GM04503 (cell line): ENCODE results near the gene KRT73.

Experiments used
- DNase-seq: peaks from one replicate; pipeline ENCODE4 v3.0.0-alpha.2; 2012; ENCODE audit warnings: low read depth

KRT73 gene

DNA sequence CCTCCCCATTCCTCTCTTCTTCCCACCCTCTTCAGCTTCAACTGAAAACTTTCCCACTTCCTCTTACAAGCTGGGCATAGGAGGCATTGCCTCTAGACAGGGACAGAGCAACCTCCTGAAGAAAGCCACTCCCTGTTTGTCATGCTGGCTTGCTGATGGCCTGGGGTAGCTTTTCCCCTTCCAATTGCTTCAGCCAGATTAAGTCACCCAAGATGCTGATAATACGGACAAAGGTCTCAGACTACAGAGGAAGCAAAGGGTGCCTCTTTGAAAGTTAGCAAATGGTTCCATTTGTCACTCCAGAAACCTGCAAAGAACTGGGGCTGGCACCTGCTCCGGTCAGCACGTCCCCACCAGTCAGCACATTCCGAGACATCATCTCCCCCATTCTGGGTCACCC, 27.6 kb upstream of the KRT73 start:
- no peak for DNase-seq

- DNase-seq: no peak
Measured at GRCh38 chr12:52645120-52645761, 26.9 kb upstream of the KRT73 start.

- no peak for DNase-seq
Measured at GRCh38 chr12:52644078-52644415, 25.7 kb upstream of the KRT73 start.

DNA sequence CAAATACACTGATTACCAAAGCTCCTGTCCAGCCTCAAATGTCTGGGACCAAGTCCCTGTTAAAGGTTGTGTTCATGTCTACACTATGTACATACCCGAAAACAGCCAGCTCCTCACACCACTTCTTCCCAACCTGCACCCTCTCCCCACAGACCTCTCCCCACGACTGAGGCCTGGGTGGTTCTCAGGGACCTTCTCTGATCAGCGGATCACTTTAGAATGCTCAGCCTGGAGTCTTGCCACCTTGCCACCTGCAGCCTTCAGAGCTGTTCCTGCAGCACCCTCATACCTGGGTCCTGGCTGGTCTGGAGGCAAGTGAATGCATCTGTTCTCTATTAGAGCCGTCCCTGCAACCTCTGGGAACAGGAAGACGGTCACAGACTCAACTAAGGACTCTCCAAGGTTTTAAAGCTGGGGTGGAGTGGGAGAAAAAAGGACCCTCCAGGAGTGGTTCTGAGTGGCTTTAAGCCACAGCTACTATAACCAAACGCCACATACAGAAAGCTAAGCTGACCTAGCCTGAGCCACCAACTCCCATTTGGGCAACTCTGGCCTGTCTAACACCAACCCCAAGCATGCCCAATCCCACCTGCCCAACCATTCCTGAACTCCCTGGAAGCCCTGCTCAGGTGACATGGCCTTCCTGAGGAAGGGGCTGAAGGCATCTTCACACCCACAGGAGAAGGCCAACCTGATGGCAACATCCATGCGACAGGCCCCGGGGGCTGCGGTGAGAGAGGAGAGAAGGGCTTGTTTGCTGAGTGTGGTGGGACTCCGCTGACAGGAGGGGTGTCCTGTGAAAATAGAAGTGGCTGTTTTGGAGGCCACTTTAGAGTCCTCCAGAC, 25.1 kb upstream of the KRT73 start:
- no peak for DNase-seq

DNA sequence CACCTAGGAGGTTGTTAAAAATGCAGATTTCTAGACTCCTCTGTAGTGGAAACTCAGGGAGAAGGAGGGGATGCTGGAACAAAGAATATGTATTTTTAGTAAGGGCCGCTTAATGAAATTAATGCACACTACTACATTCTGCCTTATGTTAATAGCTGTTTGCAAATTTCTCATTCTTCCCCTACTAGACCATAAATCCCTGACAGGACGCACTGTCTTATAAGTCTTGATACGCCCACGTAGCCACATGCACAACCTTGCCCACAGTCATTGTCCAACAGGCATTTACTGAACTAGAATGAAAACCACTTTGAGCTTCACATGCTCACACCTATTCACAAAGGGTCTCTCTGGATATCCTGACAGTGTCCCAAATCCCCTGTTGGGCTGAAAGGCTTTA, 23.1 kb upstream of the KRT73 start:
- DNase-seq: no peak

GRCh38 chr12:52637299-52637698, 18.9 kb upstream of the KRT73 start:
- no peak for DNase-seq

- DNase-seq: no peak
Measured at GRCh38 chr12:52636592-52637258, 18.4 kb upstream of the KRT73 start.

- no peak for DNase-seq
Measured at GRCh38 chr12:52636189-52636588, 17.8 kb upstream of the KRT73 start.

DNA sequence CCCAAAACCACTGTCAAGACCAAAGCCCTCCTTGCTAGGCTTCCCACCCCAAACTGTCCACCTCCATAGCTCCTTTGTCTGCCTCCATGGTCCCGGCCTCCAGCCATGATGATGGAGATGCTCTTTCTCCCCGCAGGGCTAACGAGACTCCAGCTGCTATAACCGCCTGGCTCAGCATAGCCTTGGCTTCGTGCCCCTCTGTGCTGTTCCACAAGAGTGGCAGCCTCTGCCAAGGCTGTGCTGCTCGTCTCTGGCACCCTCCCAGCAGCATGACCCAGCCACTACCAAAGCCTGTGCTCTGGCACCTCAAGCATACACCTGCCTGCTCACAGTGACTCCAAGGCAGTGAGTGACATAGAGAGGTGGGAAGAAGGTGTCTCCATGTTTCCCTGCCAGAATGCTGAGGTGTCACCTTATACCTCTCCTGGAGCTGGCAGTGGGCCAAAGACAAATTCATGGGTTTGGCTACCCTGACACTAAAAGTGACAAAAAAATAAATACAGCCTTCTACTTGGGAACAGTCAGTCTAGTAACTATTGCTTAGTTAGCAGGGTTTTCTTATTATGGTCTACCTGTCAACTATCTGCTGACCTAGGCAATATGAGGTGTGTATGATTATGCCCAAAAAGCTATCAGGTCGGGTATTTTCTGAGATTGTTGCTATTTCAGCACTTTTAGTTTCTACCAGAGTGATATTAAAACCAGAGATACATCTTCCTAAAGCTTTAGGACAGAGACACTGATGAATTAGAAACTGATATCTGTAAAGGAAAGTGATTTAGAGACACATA, 16.1 kb upstream of the KRT73 start:
- DNase-seq: no peak

- no peak for DNase-seq
Measured at GRCh38 chr12:52633383-52633782, 15.0 kb upstream of the KRT73 start.

- DNase-seq: no peak
Measured at GRCh38 chr12:52632656-52633055, 14.3 kb upstream of the KRT73 start.

GRCh38 chr12:52631676-52632459, 13.5 kb upstream of the KRT73 start:
- no peak for DNase-seq

DNA sequence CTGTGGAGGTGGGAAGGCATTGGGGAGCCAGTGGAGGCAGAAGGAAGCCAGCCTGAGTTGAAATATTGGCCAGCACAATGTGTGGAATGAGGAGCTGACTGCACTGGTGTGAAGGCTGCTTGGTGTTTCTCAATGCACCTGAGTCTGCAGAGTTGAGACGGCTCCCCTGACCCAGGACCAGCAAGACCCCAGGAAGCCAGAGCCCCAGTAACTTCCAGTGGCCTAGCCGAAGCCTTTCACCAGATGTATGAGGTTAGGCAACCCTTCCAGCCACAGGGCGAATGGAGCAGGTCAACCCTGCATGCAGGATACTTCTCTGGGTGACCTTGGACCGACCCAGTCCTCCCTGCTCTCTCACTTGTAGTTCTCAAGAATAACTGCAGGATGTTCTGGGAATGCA, 12.9 kb upstream of the KRT73 start:
- DNase-seq: no peak

- no peak for DNase-seq
Measured at GRCh38 chr12:52630599-52631200, 12.3 kb upstream of the KRT73 start.

- DNase-seq: no peak
Measured at GRCh38 chr12:52630008-52630500, 11.7 kb upstream of the KRT73 start.

GRCh38 chr12:52629281-52630007, 11.1 kb upstream of the KRT73 start:
- DNase-seq: no peak

DNA sequence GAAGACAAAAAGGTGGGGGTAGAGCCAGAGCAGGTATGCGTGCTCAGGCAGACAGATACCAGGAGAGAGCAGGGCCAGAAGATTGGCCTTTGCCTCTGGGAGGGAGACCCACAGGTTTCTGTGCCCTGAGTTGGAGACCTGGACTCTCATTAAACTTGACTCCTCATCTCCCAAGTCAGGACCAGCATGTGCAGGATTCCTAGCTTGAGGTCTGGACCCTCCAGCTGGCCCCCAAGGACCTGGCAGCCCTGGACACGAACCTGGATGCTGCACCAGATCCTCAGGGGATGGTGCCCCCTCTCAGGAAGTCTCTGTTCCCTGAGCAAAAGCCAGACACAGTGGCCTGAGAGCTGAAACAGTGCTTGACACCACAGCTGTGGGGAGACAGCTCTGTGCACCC, 10.5 kb upstream of the KRT73 start:
- no peak for DNase-seq

DNA sequence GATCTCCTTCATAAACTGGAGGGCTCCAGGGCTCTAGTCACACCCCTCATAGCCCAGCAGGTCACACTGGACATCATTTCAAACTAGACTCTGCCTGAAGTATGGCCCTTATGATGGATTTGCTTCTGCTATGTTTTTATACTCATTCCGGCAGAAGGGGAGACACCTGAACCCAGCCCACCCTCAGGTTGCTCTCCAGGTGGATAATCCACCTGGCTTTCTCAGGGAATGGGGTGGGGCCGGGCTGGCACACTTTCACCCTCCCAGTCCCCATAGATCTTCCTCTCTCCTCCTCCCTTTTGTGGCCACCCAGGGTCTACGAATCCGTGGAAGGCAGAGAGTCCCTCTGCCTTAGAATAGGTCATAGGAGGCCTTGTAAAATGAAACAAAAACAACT, 9.8 kb upstream of the KRT73 start:
- no peak for DNase-seq

DNA sequence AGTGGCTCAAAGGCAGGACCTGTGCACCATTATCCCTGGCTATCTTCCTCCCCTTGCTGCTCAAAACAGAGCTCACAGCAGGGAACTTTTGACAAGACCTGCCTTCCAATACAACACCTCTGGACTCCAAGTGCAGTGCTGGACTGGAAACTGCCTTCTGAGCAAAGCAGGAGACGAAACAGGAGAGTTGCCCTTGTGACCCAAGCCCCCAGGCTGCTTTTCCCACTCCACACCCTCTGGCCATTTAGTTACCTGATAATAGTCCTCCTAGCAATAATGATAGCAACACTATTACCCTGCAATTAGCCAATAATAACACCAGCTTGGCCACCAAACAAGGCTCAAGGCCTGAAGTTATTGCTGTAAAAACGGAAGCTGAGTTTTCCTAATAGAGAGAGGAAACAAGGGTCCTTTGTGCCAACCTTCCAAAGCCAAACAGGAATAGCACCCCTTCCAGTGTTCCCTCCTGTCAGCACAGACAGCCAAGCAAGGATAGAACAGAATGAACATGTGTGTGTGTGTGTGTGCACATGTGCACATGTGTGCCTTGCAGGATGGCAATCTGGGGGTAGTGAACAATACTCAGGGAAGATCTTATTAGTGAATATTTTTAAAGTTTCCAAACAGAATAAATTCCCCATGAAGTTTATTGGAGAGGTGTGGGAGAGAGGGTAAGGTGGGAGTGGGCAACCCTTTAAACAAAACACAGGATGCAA, 9.2 kb upstream of the KRT73 start:
- DNase-seq: no peak

- no peak for DNase-seq
Measured at GRCh38 chr12:52622349-52622748, 4.0 kb upstream of the KRT73 start.
